ENCODE results near the gene COL1A2.

GRCh38 chr7:94426980-94427875 lies 32.5 kb downstream of the COL1A2 start:
- no peak for TF ChIP-seq MAX (IDR thresholded peaks at IDR 0.05)
- no peak for TF ChIP-seq CEBPB (IDR thresholded peaks at IDR 0.05)
- no peak for TF ChIP-seq TAF1 (IDR thresholded peaks at IDR 0.05; ENCODE audit: low read depth)
- no peak for TF ChIP-seq CREB1 (IDR thresholded peaks at IDR 0.05; ENCODE audit: low read depth)
- TF ChIP-seq EP300 (IDR thresholded peaks at IDR 0.05; ENCODE audit: borderline replicate concordance): no peak
- TF ChIP-seq RAD21 (IDR thresholded peaks at IDR 0.05; ENCODE audit: low read depth): no peak
- no peak for TF ChIP-seq USF1 (IDR thresholded peaks at IDR 0.05)
- TF ChIP-seq FOXM1 (IDR thresholded peaks at IDR 0.05; ENCODE audit: borderline replicate concordance, low read depth): no peak
- TF ChIP-seq REST (IDR thresholded peaks at IDR 0.05; ENCODE audit: low read depth): no peak
- TF ChIP-seq YY1 (IDR thresholded peaks at IDR 0.05; ENCODE audit: low read depth): no peak
